Esophagus squamous epithelium (tissue), 4 donors: ENCODE data around the gene REV3L.

Source experiments
- POLR2A ChIP-seq, 4 donors: fragments of 450-650 bp; IDR thresholded peaks; one replicate each; pipeline ENCODE4 v1.6.1; 2017; ENCODE audit warnings: antibody characterized with exemption in 4 of 4, mild to moderate bottlenecking in 4 of 4, moderate library complexity in 3 of 4
- TF ChIP-seq, protein P1 (sequence below), 6 experiments: fragments of 450-650 bp in 4 of 6; fragments of 200-600 bp in 2 of 6; sonication (generic) in 2 of 6; IDR thresholded peaks; one replicate each; pipeline ENCODE4 v1.5.1; 2016 to 2019; ENCODE audit warnings: antibody characterized with exemption in 6 of 6, mild to moderate bottlenecking in 4 of 6, moderate library complexity in 4 of 6

DNA sequence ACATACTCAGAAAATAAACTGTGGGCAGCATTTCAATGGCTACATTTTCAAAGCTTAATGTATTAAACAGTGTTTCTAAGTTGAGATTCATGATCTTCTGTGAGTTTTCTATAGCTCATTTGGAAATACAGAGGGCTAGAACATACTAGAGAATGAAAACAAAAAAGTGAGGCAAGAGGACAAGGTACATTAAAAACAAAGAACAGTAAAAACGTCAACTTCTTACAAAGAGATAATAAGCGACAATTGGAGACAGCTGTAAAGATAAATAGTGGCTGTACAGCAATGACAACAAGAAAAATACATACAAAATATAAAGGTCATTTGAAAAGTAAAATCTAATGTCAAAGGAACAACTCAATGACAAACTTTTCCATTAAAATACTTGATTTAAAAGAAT lies 94.3 kb downstream of the REV3L start:
- TF ChIP-seq, protein P1, sequence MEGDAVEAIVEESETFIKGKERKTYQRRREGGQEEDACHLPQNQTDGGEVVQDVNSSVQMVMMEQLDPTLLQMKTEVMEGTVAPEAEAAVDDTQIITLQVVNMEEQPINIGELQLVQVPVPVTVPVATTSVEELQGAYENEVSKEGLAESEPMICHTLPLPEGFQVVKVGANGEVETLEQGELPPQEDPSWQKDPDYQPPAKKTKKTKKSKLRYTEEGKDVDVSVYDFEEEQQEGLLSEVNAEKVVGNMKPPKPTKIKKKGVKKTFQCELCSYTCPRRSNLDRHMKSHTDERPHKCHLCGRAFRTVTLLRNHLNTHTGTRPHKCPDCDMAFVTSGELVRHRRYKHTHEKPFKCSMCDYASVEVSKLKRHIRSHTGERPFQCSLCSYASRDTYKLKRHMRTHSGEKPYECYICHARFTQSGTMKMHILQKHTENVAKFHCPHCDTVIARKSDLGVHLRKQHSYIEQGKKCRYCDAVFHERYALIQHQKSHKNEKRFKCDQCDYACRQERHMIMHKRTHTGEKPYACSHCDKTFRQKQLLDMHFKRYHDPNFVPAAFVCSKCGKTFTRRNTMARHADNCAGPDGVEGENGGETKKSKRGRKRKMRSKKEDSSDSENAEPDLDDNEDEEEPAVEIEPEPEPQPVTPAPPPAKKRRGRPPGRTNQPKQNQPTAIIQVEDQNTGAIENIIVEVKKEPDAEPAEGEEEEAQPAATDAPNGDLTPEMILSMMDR (IDR thresholded peaks at IDR 0.05) = no peak
- TF ChIP-seq POLR2A (IDR thresholded peaks at IDR 0.05) = no peak
